ENCODE data around the gene CRYBA4. TPM values are rescaled to one million over a fixed set of nuclear protein-coding genes. Genes with fewer than 3 reads are reported as not detected.
A peak's percentile ranks its signal among the peaks of the same experiment; 100 is the strongest.

CRYBA4 gene
- total RNA-seq, 5 donors from 2014 or later (not counting 1 experiment from before 2014, with no cell fraction given) = not detected

DNA sequence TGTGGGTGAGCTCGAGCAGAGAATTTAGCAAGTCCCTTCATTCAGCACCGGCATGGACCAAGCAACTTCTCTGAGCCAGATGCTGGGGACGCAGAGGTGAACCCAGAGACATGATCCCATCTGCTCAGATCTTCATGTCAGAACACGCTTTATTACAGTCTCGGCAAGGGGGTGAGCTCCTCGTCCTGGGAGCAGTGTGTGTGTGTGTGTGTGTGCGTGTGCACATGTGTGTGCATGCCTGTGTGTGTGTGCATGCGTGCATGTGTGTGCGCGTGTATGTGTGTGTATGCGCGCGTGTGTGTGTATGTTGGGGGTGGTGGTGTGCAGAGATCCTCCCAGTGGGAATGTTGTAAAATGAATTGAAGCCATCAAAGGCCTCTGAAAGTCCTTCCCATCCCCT lies 45.4 kb downstream of the CRYBA4 start:
- H3K4me3 ChIP-seq (ENCODE audit: control insufficient read depth in 1 of 2, extremely low read depth in 1 of 2, low read length in 1 of 2) = no peak overlapping the region
- Mint-ChIP-seq H3K4me1 (peaks cover 48 to 72% (median 53%) of the 10 kb centered on the region in 3 donors), H3K9me3 (no peaks in the 10 kb centered on the region), H3K4me3 (no peak overlapping the region), H3K27ac (no peak overlapping the region), H3K27me3 (no peaks in the 10 kb centered on the region), H3K36me3 (peaks cover 4% of the 10 kb centered on the region)
- DNase-seq (no peak), ATAC-seq (replicated peaks in 1 of 4) (no peak)
- peaks cover 0 to 36% of the 10 kb centered on the region in 2 donors for H3K36me3 ChIP-seq (ENCODE audit: control insufficient read depth in 2 of 2, extremely low read depth in 1 of 2, insufficient read depth in 1 of 2, low read length in 1 of 2)
- WGBS (ENCODE audit: insufficient coverage) = 90% methylated on average over 6 of the region's 13 CpGs
- no peaks in the 10 kb centered on the region for H3K9me3 ChIP-seq
- peaks cover 15 to 63% of the 10 kb centered on the region in 2 experiments for H3K4me1 ChIP-seq (ENCODE audit: control insufficient read depth in 1 of 2, extremely low read depth in 1 of 2, insufficient read depth in 2 of 2, low read length in 2 of 2)
- H3K27me3 ChIP-seq (replicated peaks in 1 of 2; ENCODE audit: control insufficient read depth in 2 of 2, extremely low read depth in 1 of 2, insufficient read depth in 2 of 2, low read length in 1 of 2) = no peaks in the 10 kb centered on the region
- no peak overlapping the region for H3K27ac ChIP-seq (ENCODE audit: low read length)
- ChIA-PET CTCF (interaction anchor here (1.0 kb wide), 2 partner anchors 60 to 166 kb away, joined by 7 read pairs; no protein-coding TSS in a partner anchor), POLR2A (interaction anchor here in 1 of 2 donors (0.7 kb wide), 1 partner anchor 223 kb away, joined by 9 read pairs; no protein-coding TSS in a partner anchor)

DNA sequence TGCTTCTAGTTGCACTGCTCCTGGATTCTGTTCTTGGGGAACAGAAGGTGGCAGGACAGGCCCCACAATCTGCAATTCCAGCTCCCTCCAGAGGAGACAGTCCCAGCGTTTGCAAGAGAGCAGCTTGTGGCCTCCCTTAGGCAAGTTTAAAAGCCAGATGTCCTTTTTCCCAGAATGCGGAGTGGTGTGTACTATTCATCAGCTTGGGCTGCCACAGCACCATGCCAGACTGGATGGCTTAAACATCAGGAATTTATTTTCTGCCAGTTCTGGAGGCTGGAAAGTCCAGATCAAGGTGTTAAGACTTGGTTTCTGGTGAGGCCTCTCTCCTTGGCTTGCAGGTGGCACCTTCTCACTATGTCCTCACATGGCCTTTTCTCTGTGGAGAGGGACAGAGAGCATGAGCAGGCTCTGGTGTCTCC lies 47.3 kb downstream of the CRYBA4 start:
- DNase-seq = peak in 3 of 35 experiments; percentile 13 to 24 (median 24)
- peaks cover 25 to 81% of the 10 kb centered on the region in 2 experiments for H3K4me1 ChIP-seq (ENCODE audit: control insufficient read depth in 1 of 2, extremely low read depth in 1 of 2, insufficient read depth in 2 of 2, low read length in 2 of 2)
- Mint-ChIP-seq H3K9me3 (no peaks in the 10 kb centered on the region), H3K27ac (peak overlapping the region; percentile 97 to 99), H3K27me3 (no peaks in the 10 kb centered on the region), H3K4me1 (peaks cover 64 to 81% (median 67%) of the 10 kb centered on the region in 3 donors), H3K36me3 (peaks cover 4% of the 10 kb centered on the region), H3K4me3 (peak overlapping the region in 1 of 3 donors; percentile 11)
- H3K4me3 ChIP-seq (ENCODE audit: control insufficient read depth in 1 of 2, extremely low read depth in 1 of 2, low read length in 1 of 2) = no peak overlapping the region
- 90% methylated on average over 2 of the region's 2 CpGs for WGBS (ENCODE audit: insufficient coverage)
- POLR2A ChIA-PET = no interaction called here
- no peaks in the 10 kb centered on the region for H3K27me3 ChIP-seq (replicated peaks in 1 of 2; ENCODE audit: control insufficient read depth in 2 of 2, extremely low read depth in 1 of 2, insufficient read depth in 2 of 2, low read length in 1 of 2)
- peaks cover 0 to 27% of the 10 kb centered on the region in 2 donors for H3K36me3 ChIP-seq (ENCODE audit: control insufficient read depth in 2 of 2, extremely low read depth in 1 of 2, insufficient read depth in 1 of 2, low read length in 1 of 2)
- peak overlapping the region; percentile 93 for H3K27ac ChIP-seq (ENCODE audit: low read length)
- CTCF ChIA-PET = no interaction called here
- ATAC-seq (replicated peaks in 1 of 4) = no peak
- no peaks in the 10 kb centered on the region for H3K9me3 ChIP-seq

DNA sequence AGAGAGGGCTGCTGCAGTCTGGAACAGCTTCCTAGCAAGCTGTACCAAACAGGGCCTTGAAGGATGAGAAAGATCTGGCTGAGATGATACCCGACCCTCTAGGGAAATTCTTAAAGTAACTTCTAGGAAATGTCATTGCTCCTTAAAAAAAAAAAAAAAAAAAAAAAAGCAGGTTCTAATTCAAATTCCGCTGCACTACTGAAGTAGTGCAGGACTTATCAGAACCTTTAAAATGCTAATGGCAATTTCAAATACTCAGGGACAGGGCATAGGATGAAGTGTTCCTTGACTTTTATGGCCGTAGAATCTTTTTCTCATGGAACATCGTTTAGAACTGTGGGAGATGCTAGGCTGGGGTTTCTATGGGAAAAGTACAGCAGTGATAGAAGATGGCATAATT lies 48.7 kb downstream of the CRYBA4 start:
- H3K9me3 ChIP-seq = no peaks in the 10 kb centered on the region
- peak overlapping the region; percentile 44 to 94 (median 54) for H3K4me3 Mint-ChIP-seq
- H3K9me3 Mint-ChIP-seq = no peaks in the 10 kb centered on the region
- H3K4me3 ChIP-seq (ENCODE audit: control insufficient read depth in 1 of 2, extremely low read depth in 1 of 2, low read length in 1 of 2) = no peak overlapping the region
- H3K27ac Mint-ChIP-seq = peak overlapping the region; percentile 97 to 99
- H3K27me3 ChIP-seq (replicated peaks in 1 of 2; ENCODE audit: control insufficient read depth in 2 of 2, extremely low read depth in 1 of 2, insufficient read depth in 2 of 2, low read length in 1 of 2) = no peaks in the 10 kb centered on the region
- WGBS (ENCODE audit: insufficient coverage) = 100% methylated on average over 2 of the region's 4 CpGs
- H3K36me3 ChIP-seq (ENCODE audit: control insufficient read depth in 2 of 2, extremely low read depth in 1 of 2, insufficient read depth in 1 of 2, low read length in 1 of 2) = peaks cover 0 to 30% of the 10 kb centered on the region in 2 donors
- POLR2A ChIA-PET = interaction anchor here in 1 of 2 donors (0.6 kb wide), 1 partner anchor 79 kb away, joined by 6 read pairs; no protein-coding TSS in a partner anchor
- no peak for DNase-seq
- no peaks in the 10 kb centered on the region for H3K27me3 Mint-ChIP-seq
- peak overlapping the region; percentile 93 for H3K27ac ChIP-seq (ENCODE audit: low read length)
- peaks cover 36 to 87% of the 10 kb centered on the region in 2 experiments for H3K4me1 ChIP-seq (ENCODE audit: control insufficient read depth in 1 of 2, extremely low read depth in 1 of 2, insufficient read depth in 2 of 2, low read length in 2 of 2)
- CTCF ChIA-PET = interaction anchor here in 1 of 2 donors (0.7 kb wide), 1 partner anchor 121 kb away, joined by 6 read pairs; no protein-coding TSS in a partner anchor
- no peak for ATAC-seq (replicated peaks in 1 of 4)
- H3K36me3 Mint-ChIP-seq = peaks cover 7% of the 10 kb centered on the region
- peaks cover 64 to 81% (median 73%) of the 10 kb centered on the region in 3 donors for H3K4me1 Mint-ChIP-seq

DNA sequence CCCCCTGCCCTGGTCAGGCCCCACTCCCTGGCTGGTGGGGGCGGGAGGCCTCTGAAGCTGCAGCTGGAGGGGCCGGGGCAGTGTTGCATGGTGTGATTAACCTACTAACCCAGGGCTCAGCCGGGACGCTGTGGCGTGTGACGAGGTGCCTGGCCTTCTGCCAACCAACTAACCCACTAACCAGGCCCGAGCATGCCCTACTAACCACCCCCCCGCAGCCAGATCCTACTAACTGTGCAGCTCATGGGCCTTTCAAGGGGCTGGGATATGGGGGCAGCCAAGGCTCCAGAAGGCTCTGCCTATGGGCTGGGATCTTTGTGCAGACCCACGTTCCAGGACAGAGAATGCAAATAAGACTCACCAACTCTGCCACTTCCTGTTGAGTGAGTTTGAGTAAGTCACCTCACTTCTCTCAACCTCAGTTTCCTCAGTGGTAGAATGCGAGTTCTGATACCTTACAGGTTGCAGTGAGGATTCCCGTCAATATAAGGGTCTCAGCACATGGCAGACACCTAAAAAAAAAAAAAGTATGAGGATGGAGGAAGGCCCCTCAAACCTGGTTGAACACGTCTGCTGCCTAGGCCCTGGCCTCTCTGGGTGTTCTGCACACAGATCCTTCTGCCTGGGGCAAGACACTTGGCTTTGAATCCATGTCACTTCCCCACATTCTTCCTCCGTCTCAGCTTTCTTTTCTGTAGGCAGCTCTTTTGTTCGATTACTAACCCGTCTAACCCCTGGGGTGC lies 49.7 kb downstream of the CRYBA4 start:
- no peaks in the 10 kb centered on the region for H3K9me3 Mint-ChIP-seq
- H3K36me3 Mint-ChIP-seq = peaks cover 10% of the 10 kb centered on the region
- H3K4me1 Mint-ChIP-seq = peaks cover 68 to 83% (median 79%) of the 10 kb centered on the region in 3 donors
- Histone ChIP-seq H3K27ac (ENCODE audit: low read length) (peak overlapping the region; percentile 93), H3K9me3 (no peaks in the 10 kb centered on the region), H3K27me3 (replicated peaks in 1 of 2; ENCODE audit: control insufficient read depth in 2 of 2, extremely low read depth in 1 of 2, insufficient read depth in 2 of 2, low read length in 1 of 2) (no peaks in the 10 kb centered on the region), H3K4me3 (ENCODE audit: control insufficient read depth in 1 of 2, extremely low read depth in 1 of 2, low read length in 1 of 2) (peak overlapping the region; percentile 11 to 87), H3K4me1 (ENCODE audit: control insufficient read depth in 1 of 2, extremely low read depth in 1 of 2, insufficient read depth in 2 of 2, low read length in 2 of 2) (peaks cover 42 to 88% of the 10 kb centered on the region in 2 experiments), H3K36me3 (ENCODE audit: control insufficient read depth in 2 of 2, extremely low read depth in 1 of 2, insufficient read depth in 1 of 2, low read length in 1 of 2) (peaks cover 0 to 25% of the 10 kb centered on the region in 2 donors)
- ATAC-seq (replicated peaks in 1 of 4) (peak; percentile 31 to 50 (median 46)), DNase-seq (peak; percentile 31 to 89 (median 65))
- no peaks in the 10 kb centered on the region for H3K27me3 Mint-ChIP-seq
- POLR2A ChIA-PET = no interaction called here
- peak overlapping the region; percentile 97 to 99 for H3K27ac Mint-ChIP-seq
- 27% methylated on average over 2 of the region's 15 CpGs for WGBS (ENCODE audit: insufficient coverage)
- CTCF ChIA-PET = no interaction called here
- peak overlapping the region; percentile 93 to 94 (median 94) for H3K4me3 Mint-ChIP-seq

DNA sequence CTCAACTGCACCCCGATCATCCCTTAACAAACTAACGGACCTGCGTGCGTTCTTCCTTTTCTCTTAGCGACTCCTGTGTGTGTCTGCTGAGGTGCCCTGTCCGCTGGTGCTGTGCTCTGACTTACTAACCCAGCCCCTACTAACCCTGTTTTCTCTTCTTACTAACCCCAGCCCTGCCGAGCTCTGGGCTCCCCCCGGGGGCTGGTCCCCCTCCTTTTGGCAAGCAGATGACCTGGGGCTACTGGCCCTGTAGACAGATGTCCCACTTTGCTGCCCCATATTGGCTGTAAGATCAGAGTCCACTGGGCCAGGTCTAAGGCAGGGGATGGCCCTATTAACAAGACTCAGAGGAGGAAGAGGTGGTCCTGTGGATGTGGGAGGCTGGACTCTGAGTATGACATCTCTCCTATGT lies 50.3 kb downstream of the CRYBA4 start:
- Mint-ChIP-seq H3K36me3 (peaks cover 10% of the 10 kb centered on the region), H3K9me3 (no peaks in the 10 kb centered on the region), H3K27me3 (no peaks in the 10 kb centered on the region), H3K4me1 (peaks cover 69 to 85% (median 80%) of the 10 kb centered on the region in 3 donors), H3K27ac (peak overlapping the region; percentile 97 to 99), H3K4me3 (peak overlapping the region; percentile 93 to 94 (median 94))
- peaks cover 0 to 23% of the 10 kb centered on the region in 2 donors for H3K36me3 ChIP-seq (ENCODE audit: control insufficient read depth in 2 of 2, extremely low read depth in 1 of 2, insufficient read depth in 1 of 2, low read length in 1 of 2)
- peak overlapping the region; percentile 27 to 87 for H3K4me3 ChIP-seq (ENCODE audit: control insufficient read depth in 1 of 2, extremely low read depth in 1 of 2, low read length in 1 of 2)
- peaks cover 42 to 93% of the 10 kb centered on the region in 2 experiments for H3K4me1 ChIP-seq (ENCODE audit: control insufficient read depth in 1 of 2, extremely low read depth in 1 of 2, insufficient read depth in 2 of 2, low read length in 2 of 2)
- ATAC-seq (replicated peaks in 1 of 4) = peak; percentile 7 to 38 (median 10)
- ChIA-PET POLR2A (no interaction called here), CTCF (interaction anchor here (1.6 to 2.6 kb wide), 2 partner anchors 14 to 188 kb away, joined by 4 to 15 read pairs; partner anchors contain the start of genes HPS4 (in 1 of the 2), MIAT (in 1 of the 2) and SRRD (in 1 of the 2))
- peak in 15 of 35 experiments; percentile 6 to 59 (median 19) for DNase-seq
- no peaks in the 10 kb centered on the region for H3K27me3 ChIP-seq (replicated peaks in 1 of 2; ENCODE audit: control insufficient read depth in 2 of 2, extremely low read depth in 1 of 2, insufficient read depth in 2 of 2, low read length in 1 of 2)
- H3K27ac ChIP-seq (ENCODE audit: low read length) = peak overlapping the region; percentile 93
- no peaks in the 10 kb centered on the region for H3K9me3 ChIP-seq
- 43% methylated on average over 5 of the region's 8 CpGs for WGBS (ENCODE audit: insufficient coverage)

Measured in T-cell (primary cell).